HG02870 (cell line): Measurements from ENCODE around the gene ST8SIA2.
A peak's percentile ranks its signal among the peaks of the same experiment; 100 is the strongest.

Experiments used
- ATAC-seq: cut with Tn5 transposase; IDR thresholded peaks from one replicate; pipeline ENCODE4 v1.9.1; 2021; ENCODE audit warnings: mild to moderate bottlenecking, moderate library complexity; ENCODE audit not compliant: unreplicated experiment

ST8SIA2 gene, protein sequence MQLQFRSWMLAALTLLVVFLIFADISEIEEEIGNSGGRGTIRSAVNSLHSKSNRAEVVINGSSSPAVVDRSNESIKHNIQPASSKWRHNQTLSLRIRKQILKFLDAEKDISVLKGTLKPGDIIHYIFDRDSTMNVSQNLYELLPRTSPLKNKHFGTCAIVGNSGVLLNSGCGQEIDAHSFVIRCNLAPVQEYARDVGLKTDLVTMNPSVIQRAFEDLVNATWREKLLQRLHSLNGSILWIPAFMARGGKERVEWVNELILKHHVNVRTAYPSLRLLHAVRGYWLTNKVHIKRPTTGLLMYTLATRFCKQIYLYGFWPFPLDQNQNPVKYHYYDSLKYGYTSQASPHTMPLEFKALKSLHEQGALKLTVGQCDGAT

DNA sequence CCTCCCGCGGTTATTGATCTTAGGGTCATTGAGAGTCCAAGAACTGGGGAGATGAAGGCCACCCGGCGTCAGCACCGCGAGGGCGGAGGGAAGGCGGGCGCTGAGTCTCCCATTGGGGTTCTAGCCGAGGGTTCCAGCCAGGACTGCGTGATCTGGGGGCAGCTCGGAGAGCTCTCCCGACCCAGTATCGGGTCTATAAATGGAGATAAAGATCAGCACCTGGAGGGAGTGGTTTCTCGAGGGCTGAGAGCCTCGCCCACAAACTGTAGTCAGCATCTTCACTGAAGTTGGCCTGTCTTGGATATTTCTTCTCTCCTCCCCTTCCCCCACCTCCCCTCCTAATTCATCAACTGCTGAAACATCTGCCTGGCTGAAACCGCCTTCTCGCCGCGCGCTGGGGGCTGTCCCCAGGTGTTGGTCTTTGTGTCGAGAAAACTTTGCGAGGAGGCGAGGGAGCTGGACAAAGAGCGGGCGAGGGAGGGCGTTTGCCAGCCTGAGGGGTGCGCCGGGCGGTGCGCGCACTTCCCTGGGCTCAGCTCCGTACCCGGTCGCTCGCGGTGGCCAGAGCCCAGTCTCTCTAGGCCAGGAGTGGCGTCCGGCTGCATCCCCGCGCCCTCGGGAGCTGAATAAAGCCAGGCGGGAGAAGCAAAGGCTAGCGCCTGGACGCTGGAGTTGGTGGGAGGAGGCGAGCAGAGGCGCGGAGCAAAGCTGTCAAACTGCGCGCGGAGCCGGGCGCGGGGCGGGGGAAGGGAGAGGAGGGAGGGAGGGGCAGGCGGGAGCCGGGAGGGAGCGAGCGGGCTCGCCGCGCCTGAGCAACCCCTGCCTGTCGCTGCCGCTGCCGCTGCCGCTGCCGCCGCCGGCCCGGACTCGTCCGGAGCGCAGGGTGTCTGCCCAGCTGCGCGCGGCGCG lies at the start of gene ST8SIA2:
TSS of gene ST8SIA2 (plus strand) at position 811 of the 909 bp plus-strand sequence. CDS start 184 bp downstream, outside the sequence.
- ATAC-seq = no peak

DNA sequence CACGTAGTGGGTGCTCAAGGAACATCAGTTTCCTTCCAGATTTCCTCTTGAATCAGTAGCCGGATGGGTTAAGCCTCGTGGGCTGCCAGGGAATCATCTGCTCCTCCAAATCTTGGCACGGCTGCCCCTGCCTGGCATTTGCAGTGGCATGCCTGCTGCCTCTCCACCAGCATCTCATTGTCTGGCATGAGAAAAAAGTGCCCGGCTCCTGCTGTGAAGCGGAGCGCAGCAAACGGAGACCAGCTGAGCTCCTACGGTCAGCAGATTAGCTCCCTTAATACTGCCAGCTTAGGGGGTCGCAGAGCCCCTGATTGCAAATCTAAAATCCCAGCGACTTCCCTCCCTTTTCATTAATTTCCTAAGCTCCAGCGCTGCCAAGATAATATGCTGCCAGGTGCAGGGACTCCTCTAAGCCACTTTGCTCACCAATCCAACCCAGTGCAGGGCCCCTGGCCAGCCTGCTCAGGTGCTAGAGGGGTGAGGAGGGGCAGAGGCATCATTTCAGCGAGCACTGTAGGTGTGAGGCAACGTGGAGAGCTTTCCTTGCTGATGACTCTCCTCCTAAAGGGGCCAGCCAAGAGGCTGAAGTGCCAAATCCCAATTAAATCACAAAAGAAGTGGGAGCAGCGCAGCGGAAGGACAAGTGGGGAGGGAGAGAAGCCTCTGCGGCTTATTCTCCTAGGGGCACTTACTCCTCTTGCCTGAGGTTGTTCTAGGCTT lies 49.6 kb upstream of the ST8SIA2 start:
- no peak for ATAC-seq

DNA sequence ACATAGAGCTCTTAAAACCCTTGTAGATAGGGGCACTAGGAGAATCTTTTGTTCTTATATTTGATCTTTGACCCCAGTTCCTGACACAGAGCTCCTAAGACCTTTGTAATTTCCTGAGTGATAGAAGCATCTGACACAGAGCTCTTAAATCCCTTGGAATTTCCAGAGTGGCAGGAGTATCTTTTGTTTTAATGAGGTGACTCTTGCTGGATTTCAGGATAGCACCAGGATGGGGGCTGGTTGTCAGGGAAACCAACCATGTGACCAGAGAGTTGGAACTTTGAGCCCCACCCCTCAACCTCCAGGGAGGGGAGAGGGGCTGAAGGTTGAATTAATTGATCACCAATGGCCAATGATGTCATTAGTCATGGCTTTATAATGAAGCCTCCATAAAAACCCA lies 47.6 kb upstream of the ST8SIA2 start:
- no peak for ATAC-seq

DNA sequence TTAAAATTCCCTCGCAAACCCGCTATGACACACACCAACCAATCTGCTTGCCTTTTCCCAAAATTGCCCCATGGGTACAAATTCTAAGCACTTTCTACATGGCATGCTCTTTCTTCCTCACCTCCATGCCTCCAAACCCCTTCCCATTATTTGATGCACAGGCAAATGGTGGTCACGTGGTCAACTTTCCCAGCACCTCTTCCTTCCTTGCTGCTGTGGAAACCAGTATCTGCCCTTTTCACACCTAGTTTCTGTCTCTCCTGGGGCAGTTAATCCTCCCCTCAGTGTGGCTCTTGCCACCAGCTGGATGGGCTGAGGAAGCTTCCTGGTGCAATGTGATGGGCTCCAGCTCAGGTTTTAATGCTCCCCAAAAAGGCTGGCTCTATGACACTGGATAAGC lies 38.4 kb upstream of the ST8SIA2 start:
- no peak for ATAC-seq

DNA sequence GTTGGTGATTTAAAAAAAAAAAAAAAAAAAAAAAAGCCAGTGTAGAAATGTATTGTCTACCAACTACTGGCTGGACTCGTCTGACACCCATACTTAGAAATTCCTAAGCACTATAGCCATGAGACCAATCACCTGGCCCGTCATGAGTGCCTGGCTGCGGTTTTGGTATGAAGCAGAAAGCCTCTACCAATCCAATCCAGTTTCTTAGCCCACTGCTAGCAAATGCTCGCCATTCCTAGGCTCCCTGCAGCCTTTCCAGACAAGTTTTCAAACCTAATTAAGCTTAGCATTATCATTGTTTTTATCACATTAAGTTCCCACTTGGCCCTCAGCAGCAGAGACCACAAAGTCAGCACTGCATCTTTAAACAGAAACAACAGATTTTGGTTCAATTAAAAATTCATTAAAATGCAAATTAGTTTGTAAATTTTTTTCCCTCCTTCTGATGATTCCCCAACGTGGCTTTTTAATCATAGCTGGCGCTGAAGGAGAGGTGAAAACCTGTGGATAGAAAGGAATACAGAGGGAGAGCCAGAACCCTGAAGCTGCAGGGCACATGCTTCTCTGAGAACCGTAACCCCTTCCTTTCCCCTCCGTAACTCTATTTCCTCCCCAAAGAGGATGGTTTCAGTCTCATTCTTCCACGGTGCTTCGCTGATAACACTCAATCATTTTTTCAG lies 32.2 kb upstream of the ST8SIA2 start:
- no peak for ATAC-seq

DNA sequence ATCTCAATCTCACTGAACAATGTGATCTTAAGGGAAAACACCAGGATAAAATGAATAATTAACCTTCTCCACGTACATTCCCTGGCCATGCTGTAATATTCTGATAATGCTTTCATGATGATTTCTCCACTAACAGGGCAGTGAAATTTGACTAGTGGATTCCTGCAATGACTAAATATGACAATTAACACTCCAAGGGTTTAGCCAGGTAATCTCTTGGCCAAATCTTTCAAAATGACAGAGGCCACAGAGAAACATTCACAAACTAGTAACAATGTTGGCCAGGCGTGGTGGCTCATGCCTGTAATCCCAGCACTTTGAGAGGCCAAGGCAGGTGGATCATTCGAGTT lies 31.7 kb upstream of the ST8SIA2 start:
- ATAC-seq = no peak

DNA sequence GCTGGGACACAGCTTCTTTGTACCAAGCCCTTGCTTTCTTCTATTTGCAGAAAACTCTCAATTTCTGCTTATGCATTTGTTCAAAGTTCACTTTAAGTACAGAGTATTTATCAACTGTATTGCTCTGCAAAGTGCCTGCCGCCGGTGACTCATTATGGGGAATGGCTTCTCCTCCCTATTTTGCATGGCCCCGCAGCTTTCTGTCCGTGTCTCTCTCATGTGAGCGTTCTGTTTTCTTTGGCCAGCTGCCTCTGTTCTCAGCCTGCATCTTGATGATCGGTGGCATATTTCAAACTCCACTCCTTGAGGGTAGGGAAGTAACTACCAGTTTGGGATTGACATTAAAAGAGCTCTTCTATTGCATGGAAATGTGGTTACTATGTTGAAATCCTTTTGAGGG lies 28.6 kb upstream of the ST8SIA2 start:
- no peak for ATAC-seq

DNA sequence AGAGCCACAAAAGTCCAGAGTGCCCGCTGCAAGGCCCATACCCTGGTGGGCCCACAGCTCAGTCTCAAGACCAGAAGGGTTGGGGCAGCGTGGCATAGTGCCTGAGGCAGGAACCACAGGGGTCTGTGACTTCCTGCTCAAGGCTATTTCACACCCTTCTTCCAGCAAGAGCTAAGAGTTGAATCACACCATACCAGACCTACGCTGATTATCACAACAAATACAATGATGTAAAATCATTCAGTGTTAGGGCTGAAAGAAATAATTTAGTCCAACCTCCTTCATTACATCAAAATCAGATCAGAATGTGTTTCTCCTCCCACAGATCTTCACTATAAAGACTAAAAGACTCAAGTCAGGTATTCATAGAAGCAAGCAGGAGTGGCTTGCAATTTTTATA lies 27.8 kb upstream of the ST8SIA2 start:
- no peak for ATAC-seq

DNA sequence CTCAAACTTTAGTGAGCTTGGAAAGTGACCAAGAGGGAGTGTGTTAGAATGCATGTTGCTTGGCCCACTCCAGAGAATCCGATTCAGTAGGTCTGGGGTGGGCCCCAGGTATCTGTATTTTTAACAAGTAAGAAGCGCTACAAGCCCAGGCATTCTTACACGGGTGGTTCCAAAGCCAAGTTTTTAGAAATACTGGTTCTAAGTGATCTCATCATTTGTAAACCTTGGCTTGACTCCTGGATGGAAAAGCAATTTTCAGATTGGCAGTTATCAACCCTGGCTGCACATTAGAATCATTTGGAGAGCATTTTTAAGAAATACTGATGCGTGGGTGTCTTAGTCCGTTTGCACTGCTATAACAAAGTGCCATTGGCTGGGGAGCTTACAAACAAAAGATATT lies 27.3 kb upstream of the ST8SIA2 start:
- no peak for ATAC-seq

DNA sequence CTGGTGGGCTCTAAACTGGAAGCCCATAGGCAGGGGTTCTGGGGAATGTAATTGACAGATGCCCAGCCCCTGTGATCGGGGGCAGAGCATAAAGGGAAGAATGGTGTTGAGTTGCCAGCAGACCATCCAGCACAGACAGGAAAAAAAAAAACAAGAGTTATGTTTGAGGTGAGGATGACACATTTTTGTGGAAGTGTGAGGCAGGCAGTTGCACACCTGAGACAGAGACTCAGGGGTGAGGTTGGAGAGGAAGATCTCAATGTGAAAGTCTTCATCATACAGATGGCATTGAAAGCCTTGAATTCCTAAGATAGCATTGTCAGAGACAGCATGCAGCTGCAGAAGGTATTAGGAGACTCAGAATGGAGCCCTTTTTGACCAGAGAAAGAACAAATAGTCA lies 18.6 kb upstream of the ST8SIA2 start:
- no peak for ATAC-seq

DNA sequence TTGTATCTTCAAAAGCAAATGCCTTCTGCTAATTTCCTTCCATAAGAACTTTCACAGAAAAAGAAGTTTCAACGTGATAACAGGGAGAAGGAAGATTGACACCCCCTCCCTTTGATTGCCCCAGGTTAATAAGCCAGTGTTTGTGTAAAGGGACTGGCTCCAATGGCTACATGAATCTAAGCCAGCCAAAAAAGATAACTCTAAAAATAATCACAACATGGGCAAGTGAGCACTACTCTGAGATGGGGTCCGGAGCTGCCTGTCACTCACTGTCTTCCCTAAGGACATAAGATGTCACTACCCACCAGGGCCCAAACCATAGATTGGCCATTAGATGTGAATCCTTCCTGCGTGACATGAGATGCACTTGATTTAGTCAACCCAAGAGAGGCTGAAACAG lies 17.6 kb upstream of the ST8SIA2 start:
- ATAC-seq = no peak

DNA sequence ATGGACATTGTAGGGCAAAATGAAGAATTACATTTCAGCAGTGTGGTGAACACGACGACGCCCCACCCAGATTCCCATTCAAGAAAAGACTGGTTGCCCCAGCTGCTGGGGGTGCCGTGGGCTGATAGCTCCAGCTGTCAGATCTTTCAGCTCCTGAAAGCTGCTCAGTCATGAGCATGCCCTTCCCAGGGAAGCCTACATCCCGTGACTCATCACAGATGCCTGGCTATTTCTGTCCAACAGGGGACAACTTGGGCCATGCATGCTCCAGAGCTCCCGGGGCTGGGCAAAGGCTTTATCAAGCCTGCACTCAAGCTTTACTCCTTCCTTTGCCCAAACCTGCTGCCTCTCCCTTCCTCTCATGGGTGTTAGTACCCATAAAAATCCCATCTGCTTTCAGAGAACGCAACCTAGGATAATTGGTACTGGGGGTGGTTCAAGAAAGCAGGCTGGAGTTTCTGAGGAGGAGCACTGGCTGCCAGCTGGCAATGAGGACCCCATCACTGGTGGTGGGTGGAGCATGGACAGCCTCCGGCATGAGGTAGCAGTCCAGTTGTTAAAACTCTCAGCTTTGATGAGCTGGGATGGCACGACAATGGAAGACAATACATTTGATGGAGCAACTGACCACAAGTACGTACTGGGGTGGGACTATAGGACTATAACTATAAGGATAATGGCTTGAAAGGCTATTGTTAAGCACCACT lies 16.4 kb upstream of the ST8SIA2 start:
- no peak for ATAC-seq

DNA sequence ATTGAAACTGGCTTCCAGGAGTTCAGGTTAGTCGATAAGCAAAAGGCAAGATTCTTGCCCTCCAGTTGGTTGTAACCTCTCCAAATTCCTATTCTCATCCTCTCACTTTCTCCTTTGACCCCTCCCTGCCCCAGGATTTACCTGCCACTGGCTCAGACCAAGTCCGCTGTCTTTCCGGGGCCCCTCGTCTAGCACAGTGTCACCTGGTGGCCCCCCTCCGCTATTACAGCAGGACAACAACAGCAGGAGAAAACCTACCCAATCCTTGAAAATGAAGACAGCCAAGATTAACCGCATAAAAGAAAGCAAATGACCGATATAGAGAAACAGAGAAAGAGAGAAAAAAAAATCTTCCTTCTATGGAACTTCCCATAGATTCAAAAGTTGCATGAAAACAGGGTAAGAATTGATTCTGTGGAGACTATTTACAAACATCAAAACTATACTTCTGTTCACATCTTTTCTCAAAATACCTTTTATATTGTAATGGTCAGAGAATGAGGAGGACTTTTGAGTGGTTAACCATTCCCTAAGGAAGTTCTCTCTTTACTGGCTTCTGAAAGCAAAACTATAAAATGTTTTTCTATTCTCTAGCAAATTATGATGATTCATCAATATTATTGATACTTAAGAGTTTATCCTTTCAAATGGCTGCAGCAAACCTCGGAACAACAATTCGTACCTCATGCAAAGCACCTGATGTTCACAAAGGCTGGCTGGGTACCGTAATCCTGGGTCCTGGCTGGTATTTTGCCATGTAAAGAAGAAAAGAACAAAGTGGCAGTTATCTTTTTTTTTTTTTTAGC lies 10.0 kb upstream of the ST8SIA2 start:
- ATAC-seq = no peak

DNA sequence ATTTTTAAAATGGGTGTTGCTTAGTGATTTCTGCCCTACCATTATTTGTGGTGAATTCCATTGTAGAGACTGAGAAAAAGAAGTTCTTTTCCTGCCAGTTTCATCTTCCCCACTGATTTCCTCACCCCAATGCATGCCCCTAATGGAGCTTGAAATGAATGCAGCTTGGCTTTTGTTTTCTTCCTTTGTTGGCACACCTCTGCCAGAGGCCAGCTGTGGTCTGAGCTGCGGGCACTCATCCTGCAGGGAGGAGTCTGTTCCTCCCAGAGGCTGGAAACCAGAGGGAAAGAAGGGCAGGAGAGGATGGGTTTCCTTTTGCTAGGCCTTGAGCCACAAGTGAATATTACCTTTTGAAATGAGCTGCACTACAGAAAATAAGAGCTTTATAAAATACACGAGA lies 9.3 kb upstream of the ST8SIA2 start:
- ATAC-seq = no peak

DNA sequence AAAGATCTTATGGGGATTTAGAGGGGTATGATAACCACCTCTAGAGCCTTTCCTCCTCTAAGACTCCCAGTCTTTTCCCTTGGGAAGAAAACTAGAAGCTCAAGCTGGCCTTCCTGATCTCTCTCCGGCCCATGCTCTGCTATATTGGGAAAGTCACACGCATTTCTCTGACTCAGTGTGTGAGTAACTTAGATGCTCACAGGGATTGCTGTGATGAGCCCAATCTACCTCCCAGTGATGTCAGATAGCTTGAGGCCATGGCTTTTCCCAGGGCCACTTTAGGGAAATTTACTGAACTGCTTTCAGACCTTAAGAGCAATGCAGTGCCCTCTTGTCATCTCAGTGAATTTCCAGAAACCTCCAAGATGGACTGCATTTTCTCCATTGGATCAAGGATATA lies 8.6 kb upstream of the ST8SIA2 start:
- ATAC-seq = no peak

DNA sequence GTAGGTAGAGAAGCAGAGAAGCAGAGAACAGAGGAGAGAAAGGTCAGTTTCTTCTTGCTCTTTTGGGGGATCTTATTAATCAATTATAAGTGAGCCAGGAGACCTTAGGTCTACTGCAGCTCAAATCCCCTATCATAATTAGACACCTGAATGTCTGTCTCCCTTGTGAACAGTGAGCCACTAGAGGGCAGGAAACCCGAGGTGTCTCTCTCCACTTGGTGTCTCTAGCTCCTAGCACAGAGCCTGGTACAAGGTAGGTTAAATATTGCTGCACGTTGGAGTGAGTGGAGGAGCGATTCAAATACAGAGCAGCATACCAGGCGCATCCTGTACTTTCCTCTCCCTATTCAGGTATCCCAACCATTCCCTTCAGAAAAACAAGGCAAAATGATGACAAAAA lies 2.0 kb upstream of the ST8SIA2 start:
- ATAC-seq = peak; percentile 53

DNA sequence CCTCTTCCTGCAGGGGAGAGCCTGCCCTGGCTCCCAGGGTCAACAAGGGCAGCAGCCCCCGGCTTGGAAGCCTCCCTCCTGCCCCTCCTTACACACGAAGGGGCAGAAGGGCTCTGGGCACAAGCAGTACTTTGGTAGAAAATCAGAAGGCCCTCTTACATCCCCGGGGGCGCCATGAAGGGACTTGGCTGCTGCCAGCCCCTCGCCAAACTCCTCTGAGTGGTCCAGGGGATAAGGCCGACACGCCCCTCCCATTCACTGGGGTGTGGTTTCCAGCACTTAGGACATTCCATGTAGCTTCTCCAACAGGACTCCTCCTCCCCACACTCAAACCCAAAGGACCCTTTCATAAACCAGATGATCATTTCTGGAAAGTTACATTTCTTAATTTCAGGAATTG lies 1.2 kb upstream of the ST8SIA2 start:
- no peak for ATAC-seq

DNA sequence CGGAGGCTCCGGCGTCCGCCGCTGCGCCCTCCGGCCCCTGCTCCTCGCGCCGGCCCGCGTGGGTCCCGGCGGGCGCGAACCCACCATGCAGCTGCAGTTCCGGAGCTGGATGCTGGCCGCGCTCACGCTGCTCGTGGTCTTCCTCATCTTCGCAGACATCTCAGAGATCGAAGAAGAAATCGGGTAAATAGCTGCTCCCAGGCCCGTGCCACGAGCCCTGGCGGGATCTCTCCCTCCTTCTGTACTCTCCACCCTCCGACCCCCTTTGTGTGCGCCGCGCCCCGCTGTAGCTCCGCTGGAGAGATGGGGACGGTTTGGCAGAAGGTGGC lies 263 bp downstream of the ST8SIA2 start:
- no peak for ATAC-seq

DNA sequence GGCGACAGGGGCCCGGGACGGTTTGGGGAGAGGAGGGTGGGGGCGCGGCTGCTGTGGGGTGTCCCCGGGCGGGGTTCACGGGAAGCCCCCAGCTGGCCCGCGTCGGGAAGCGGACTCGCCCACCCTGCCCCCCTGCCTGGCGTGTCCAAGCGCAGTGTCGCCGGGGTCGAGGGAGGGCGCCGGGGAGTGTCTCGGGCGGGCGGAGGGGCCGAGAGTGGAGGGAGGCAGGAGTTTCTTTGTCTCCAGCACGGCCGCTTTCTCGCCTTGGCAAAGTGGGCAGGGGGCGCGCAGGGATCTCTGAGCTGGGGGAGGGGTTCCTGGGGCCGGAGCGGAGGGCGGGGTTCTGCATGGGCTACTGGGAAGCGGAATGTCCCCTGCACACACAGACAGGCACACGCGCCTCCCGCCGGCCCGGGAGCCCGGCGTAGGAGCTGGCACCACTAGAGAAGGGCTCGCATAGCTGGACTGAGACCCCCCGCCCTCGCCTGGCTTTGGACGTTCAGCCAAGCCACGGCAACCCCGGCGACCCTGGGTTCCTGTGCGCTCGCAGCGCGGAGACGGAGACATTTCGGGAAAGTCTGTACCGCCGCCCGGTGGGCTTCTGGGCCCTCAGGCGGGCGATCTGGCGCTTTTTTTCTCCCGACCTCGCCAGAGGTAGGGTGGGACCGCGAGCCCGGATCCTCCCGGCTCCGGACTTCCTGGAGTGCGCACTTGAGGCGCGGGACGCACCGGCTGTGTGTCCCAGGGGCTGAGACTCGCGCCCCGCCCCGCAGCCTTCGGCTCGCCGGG lies 822 bp downstream of the ST8SIA2 start:
- no peak for ATAC-seq
